H1 (cell line): ENCODE measurements around the gene SLC35E1. TPM values are rescaled to one million over a fixed set of nuclear protein-coding genes. Genes with fewer than 3 reads are reported as not detected.

Experiments
- CTCF ChIA-PET: fragments of 300-600 bp; sonication (Branson Sonifier 250); formaldehyde crosslinking; loops from one replicate; lab custom pipeline; 2021; ENCODE audit not compliant: partially characterized antibody; lab: Charles Lee
- POLR2A ChIA-PET: fragments of 300-600 bp; sonication (Branson Sonifier 250); formaldehyde crosslinking; loops from one replicate; lab custom pipeline; 2021; ENCODE audit warnings: inconsistent platforms; ENCODE audit not compliant: partially characterized antibody; lab: Charles Lee
- DNase-seq, 2 experiments: peaks; one replicate each; pipeline versions ENCODE4 v3.0.0 to v3.0.0-alpha.2; 2010 to 2022; ENCODE audit warnings: low spot score in 2 of 2, low read depth in 1 of 2, mixed read lengths in 1 of 2
- FAIRE-seq: peaks from 2 replicates; lab custom pipeline; 2011; peaks lifted over from hg19 to GRCh38; lab: Jason Lieb, UNC
- H2AFZ ChIP-seq: 2 replicates; pipeline ENCODE4 v1.8.1; 2012; ENCODE audit warnings: low read length, inconsistent platforms
- H2AK5ac ChIP-seq: 2 replicates; pipeline ENCODE4 v1.6.1; 2013; ENCODE audit warnings: low read depth, low read length
- H2BK120ac ChIP-seq: replicated peaks from 2 replicates; pipeline ENCODE3; 2013; ENCODE audit warnings: low read depth, low read length, inconsistent platforms
- H2BK12ac ChIP-seq: 2 replicates; pipeline ENCODE4 v1.6.1; 2013; ENCODE audit warnings: low read depth, low read length
- H2BK15ac ChIP-seq: 2 replicates; pipeline ENCODE4 v1.6.1; 2013; ENCODE audit warnings: low read length
- H2BK20ac ChIP-seq: 2 replicates; pipeline ENCODE4 v1.6.1; 2013; ENCODE audit warnings: low read length
- H2BK5ac ChIP-seq: 2 replicates; pipeline ENCODE4 v1.6.1; 2013; ENCODE audit warnings: low read depth, low read length
- H3K14ac ChIP-seq: 2 replicates; pipeline ENCODE4 v1.6.1; 2013; ENCODE audit warnings: inconsistent platforms; ENCODE audit not compliant: insufficient read length
- H3K18ac ChIP-seq: 2 replicates; pipeline ENCODE4 v1.6.1; 2013; ENCODE audit warnings: low read length; ENCODE audit errors: extremely low read depth
- H3K23ac ChIP-seq: 2 replicates; pipeline ENCODE4 v1.6.1; 2013; ENCODE audit warnings: inconsistent platforms; ENCODE audit not compliant: insufficient read length
- H3K23me2 ChIP-seq: 2 replicates; pipeline ENCODE4 v1.6.1; 2013; ENCODE audit warnings: low read depth, low read length
- H3K27ac ChIP-seq: 2 replicates; pipeline ENCODE4 v1.6.1; 2011; ENCODE audit warnings: low read depth, low read length, inconsistent platforms
- H3K27me3 ChIP-seq, 4 experiments: replicated peaks in 1 of 4; 1 replicate in 1 of 4; 2 replicates in 3 of 4; pipeline versions ENCODE4 v1.6.1 to v1.8.1; 2011 to 2013; ENCODE audit warnings: low read length in 3 of 4, mild to moderate bottlenecking in 3 of 4, inconsistent platforms in 2 of 4, mixed read lengths in 2 of 4, moderate library complexity in 1 of 4; ENCODE audit not compliant: control insufficient read depth in 3 of 4, insufficient read depth in 3 of 4; ENCODE audit errors: extremely low read depth in 1 of 4
- H3K36me3 ChIP-seq, 4 experiments: 2 replicates each; pipeline versions ENCODE4 v1.6.1 to v1.8.1; 2011 to 2013; ENCODE audit warnings: mild to moderate bottlenecking in 4 of 4, low read length in 3 of 4, moderate library complexity in 2 of 4, control low read depth in 1 of 4, inconsistent platforms in 1 of 4; ENCODE audit not compliant: insufficient read depth in 4 of 4, control insufficient read depth in 2 of 4
- H3K4ac ChIP-seq: replicated peaks from 2 replicates; pipeline ENCODE3; 2013; ENCODE audit warnings: low read length, low read depth, mixed read lengths, inconsistent platforms; ENCODE audit not compliant: insufficient read length
- H3K4me1 ChIP-seq, 4 experiments: replicated peaks in 1 of 4; 1 replicate in 1 of 4; 2 replicates in 3 of 4; pipeline versions ENCODE4 v1.6.1 to v1.8.1; 2011 to 2013; ENCODE audit warnings: low read length in 3 of 4, inconsistent platforms in 2 of 4, mixed read lengths in 1 of 4; ENCODE audit not compliant: insufficient read depth in 4 of 4, control insufficient read depth in 3 of 4
- H3K4me2 ChIP-seq, 2 experiments: 2 replicates each; pipeline versions ENCODE4 v1.6.1 to v1.8.1; 2011 to 2013; ENCODE audit warnings: low read depth in 2 of 2, low read length in 2 of 2, control low read depth in 1 of 2, inconsistent platforms in 1 of 2, mild to moderate bottlenecking in 1 of 2; ENCODE audit not compliant: insufficient read depth in 1 of 2
- H3K4me3 ChIP-seq, 4 experiments: fragments of 200-600, 300-600 bp in 1 of 4; sonication (generic), shearing (Covaris generic), sonication (Bioruptor Twin) in 1 of 4; 2 replicates each; pipeline versions ENCODE4 v1.5.1 to v1.8.1; 2011 to 2016; ENCODE audit warnings: low read length in 4 of 4, low read depth in 3 of 4, control low read depth in 2 of 4, inconsistent platforms in 2 of 4, mild to moderate bottlenecking in 2 of 4, mixed read lengths in 1 of 4, moderate library complexity in 1 of 4; ENCODE audit not compliant: insufficient read depth in 2 of 4; ENCODE audit errors: extremely low read depth in 1 of 4
- H3K56ac ChIP-seq: replicated peaks from 2 replicates; pipeline ENCODE3; 2013; ENCODE audit warnings: low read depth, mild to moderate bottlenecking, mixed read lengths, low read length, inconsistent platforms; ENCODE audit not compliant: insufficient read length
- H3K79me1 ChIP-seq: 2 replicates; pipeline ENCODE4 v1.6.1; 2013; ENCODE audit warnings: low read depth, low read length, control low read depth
- H3K79me2 ChIP-seq, 2 experiments: 2 replicates each; pipeline versions ENCODE4 v1.6.1 to v1.8.1; 2012 to 2013; ENCODE audit warnings: low read length in 2 of 2, mild to moderate bottlenecking in 2 of 2, inconsistent platforms in 1 of 2; ENCODE audit not compliant: insufficient read depth in 2 of 2, control insufficient read depth in 1 of 2
- H3K9ac ChIP-seq, 4 experiments: replicated peaks in 1 of 4; 1 replicate in 1 of 4; 2 replicates in 3 of 4; pipeline versions ENCODE4 v1.6.1 to v1.8.1; 2011 to 2013; ENCODE audit warnings: low read depth in 3 of 4, low read length in 3 of 4, control low read depth in 2 of 4, mild to moderate bottlenecking in 2 of 4, moderate library complexity in 2 of 4, inconsistent platforms in 1 of 4; ENCODE audit errors: extremely low read depth in 1 of 4
- H3K9me3 ChIP-seq, 2 experiments: 2 replicates each; pipeline versions ENCODE4 v1.6.1 to v1.8.1; 2012 to 2013; ENCODE audit warnings: mild to moderate bottlenecking in 2 of 2, moderate library complexity in 2 of 2, control low read depth in 1 of 2, inconsistent platforms in 1 of 2, low read depth in 1 of 2, low read length in 1 of 2, mixed read lengths in 1 of 2; ENCODE audit not compliant: insufficient read depth in 2 of 2
- H4K20me1 ChIP-seq, 2 experiments: replicated peaks in 1 of 2; 2 replicates each; pipeline versions ENCODE3 to v1.8.1; 2011 to 2013; ENCODE audit warnings: inconsistent platforms in 2 of 2, low read length in 2 of 2, mild to moderate bottlenecking in 1 of 2; ENCODE audit not compliant: insufficient read depth in 2 of 2, control insufficient read depth in 1 of 2
- H4K5ac ChIP-seq: 2 replicates; pipeline ENCODE4 v1.6.1; 2013; ENCODE audit warnings: low read length, low read depth, mixed read lengths, inconsistent platforms; ENCODE audit not compliant: insufficient read length
- H4K8ac ChIP-seq: 2 replicates; pipeline ENCODE4 v1.8.0; 2013; ENCODE audit warnings: mild to moderate bottlenecking, moderate library complexity, low read length, inconsistent platforms; ENCODE audit not compliant: insufficient read depth; ENCODE audit errors: extremely low read depth
- H4K91ac ChIP-seq: replicated peaks from 2 replicates; pipeline ENCODE3; 2013; ENCODE audit warnings: low read length, mixed read lengths, inconsistent platforms; ENCODE audit not compliant: insufficient read length
- BACH1 ChIP-seq: IDR thresholded peaks from 2 replicates; pipeline ENCODE4 v1.6.1; 2012; ENCODE audit warnings: low read length, improper control_type of control experiment
- CBX5 ChIP-seq: fragments of 300-800, 300-1000 bp; sonication (generic); IDR thresholded peaks from 2 replicates; pipeline ENCODE4 v1.7.1; 2016; ENCODE audit warnings: antibody characterized with exemption, low read length, low read depth
- CEBPB ChIP-seq: IDR thresholded peaks from 2 replicates; pipeline ENCODE4 v1.6.1; 2012; ENCODE audit warnings: low read depth, low read length
- CREB1 ChIP-seq: IDR thresholded peaks from 2 replicates; pipeline ENCODE4 v1.6.1; 2012; ENCODE audit warnings: inconsistent platforms
- CTBP2 ChIP-seq: IDR thresholded peaks from 2 replicates; pipeline ENCODE4 v1.7.0; 2011; ENCODE audit warnings: borderline replicate concordance, mild to moderate bottlenecking, moderate library complexity, mixed read lengths, low read length; ENCODE audit not compliant: insufficient read depth, insufficient read length
- EZH2 ChIP-seq: fragments of 200-600 bp; sonication (generic); IDR thresholded peaks from 2 replicates; pipeline ENCODE4 v1.7.1; 2012; ENCODE audit warnings: low read depth, mild to moderate bottlenecking, moderate library complexity, low read length, inconsistent platforms; ENCODE audit not compliant: severe bottlenecking
- GTF2F1 ChIP-seq: IDR thresholded peaks from 2 replicates; pipeline ENCODE4 v1.6.1; 2012; ENCODE audit warnings: low read depth, low read length, improper control_type of control experiment, borderline replicate concordance
- POLR2A ChIP-seq, 2 experiments: IDR thresholded peaks; 1 replicate in 1 of 2; 2 replicates in 1 of 2; pipeline ENCODE4 v1.6.1; 2011; ENCODE audit warnings: low read depth in 2 of 2, low read length in 2 of 2, mild to moderate bottlenecking in 2 of 2; ENCODE audit errors: control extremely low read depth in 1 of 2
- POLR2AphosphoS5 ChIP-seq: IDR thresholded peaks from 2 replicates; pipeline ENCODE4 v1.6.1; 2011; ENCODE audit warnings: low read depth, low read length
- POU5F1 ChIP-seq: IDR thresholded peaks from 2 replicates; pipeline ENCODE4 v1.6.1; 2011; ENCODE audit warnings: low read depth, mild to moderate bottlenecking, low read length, moderate library complexity
- RNF2 ChIP-seq: fragments of 200-900, 300-1000 bp; sonication (generic); IDR thresholded peaks from 2 replicates; pipeline ENCODE4 v1.7.1; 2016; ENCODE audit warnings: borderline replicate concordance, low read depth, mild to moderate bottlenecking, antibody characterized with exemption, low read length; ENCODE audit not compliant: poor library complexity, severe bottlenecking; ENCODE audit errors: missing control alignments
- RXRA ChIP-seq: IDR thresholded peaks from 2 replicates; pipeline ENCODE4 v1.6.1; 2011; ENCODE audit warnings: low read depth, mild to moderate bottlenecking, low read length, moderate library complexity; ENCODE audit not compliant: insufficient read depth
- SP2 ChIP-seq: IDR thresholded peaks from 2 replicates; pipeline ENCODE4 v1.6.1; 2012; ENCODE audit warnings: mild to moderate bottlenecking, low read length, inconsistent platforms
- YY1 ChIP-seq: IDR thresholded peaks from 2 replicates; pipeline ENCODE4 v1.6.1; 2011; ENCODE audit warnings: low read depth, mild to moderate bottlenecking, low read length
- WGBS, 2 experiments: shearing (Covaris generic) in 1 of 2; methylation state at CpG; one replicate each; pipeline versions ENCODE4 v1.1.6 to v1.1.7; 2013 to 2015; ENCODE audit warnings: low lambda C conversion rate in 2 of 2, mixed read lengths in 2 of 2, inconsistent platforms in 1 of 2, low coverage in 1 of 2, missing lambda C conversion rate in 1 of 2; ENCODE audit not compliant: insufficient replicate concordance in 2 of 2, insufficient coverage in 1 of 2, insufficient read length in 1 of 2; ENCODE audit errors: extremely low coverage in 1 of 2, missing lambda C conversion rate in 1 of 2; 5-methylcytosine and 5-hydroxymethylcytosine counted together
- polyA plus RNA-seq, 7 experiments: library from polyadenylated mRNA; depleted of rRNA in 3 of 7; stranded (reverse) in 5 of 7; unstranded in 2 of 7; fragments of >200 nt in 5 of 7; fragments of 200-250 nt in 2 of 7; gene quantifications; 1 replicate in 5 of 7; 2 replicates in 1 of 7; 4 replicates in 1 of 7; pipeline versions ENCODE4 v1.2.1 to v1.2.3, GENCODE V29; 2011 to 2013; ENCODE audit warnings: missing spikeins in 2 of 7, mixed read lengths in 2 of 7
- total RNA-seq: library from RNA; stranded (reverse); fragmentation: NEBNext Ultra II Directional; extraction: Animal tissue kit (Norgen Biotek cat#: 25700); gene quantifications from 2 replicates; pipeline ENCODE4 v1.2.1, GENCODE V29; 2021
- TF ChIP-seq, protein P1 (sequence below): IDR thresholded peaks from 2 replicates; pipeline ENCODE4 v1.6.1; 2012; ENCODE audit warnings: inconsistent platforms

Gene SLC35E1
- total and polyA plus RNA-seq, 2 of the 8 experiments (the other 6 are each of a cell fraction or from before 2014, with no cell fraction given): 26.0 to 31.9 TPM

DNA sequence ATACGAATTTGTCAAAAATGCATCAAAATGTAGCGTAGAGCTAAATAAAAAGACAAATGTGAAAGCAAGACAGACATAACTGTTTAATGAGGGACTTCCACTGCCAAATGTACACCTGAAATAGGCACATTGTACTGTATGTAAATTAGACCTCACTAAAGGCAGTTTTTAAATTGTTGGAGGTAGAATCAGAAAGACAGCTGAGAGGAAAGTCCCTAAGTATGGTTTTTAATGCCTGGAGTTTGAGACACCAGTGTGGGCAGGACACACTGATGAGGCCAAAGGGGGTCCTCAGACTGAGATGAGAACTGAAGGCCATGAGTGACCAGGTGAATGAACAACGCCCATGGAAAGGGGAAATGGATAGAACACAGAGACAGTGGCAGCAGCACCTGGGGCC lies 32.9 kb upstream of the SLC35E1 start:
- Histone ChIP-seq H3K4me3 (no peak overlapping the region), H3K79me2 (peaks cover 0 to 87% of the 10 kb centered on the region in 2 experiments; a peak in 2 of 4 replicates)
- POLR2A ChIA-PET: no interaction called here
- TF ChIP-seq SP2 (no peak), POU5F1 (no peak), CREB1 (no peak), YY1 (no peak), POLR2AphosphoS5 (no peak), POLR2A (IDR thresholded peaks at IDR 0.05; ENCODE audit: control extremely low read depth in 1 of 2, low read depth in 2 of 2, low read length in 2 of 2) (no peak), CBX5 (no peak), CTBP2 (no peak), EZH2 (no peak), RNF2 (no peak), RXRA (no peak), CEBPB (no peak), BACH1 (no peak), GTF2F1 (no peak)
- TF ChIP-seq, protein P1, sequence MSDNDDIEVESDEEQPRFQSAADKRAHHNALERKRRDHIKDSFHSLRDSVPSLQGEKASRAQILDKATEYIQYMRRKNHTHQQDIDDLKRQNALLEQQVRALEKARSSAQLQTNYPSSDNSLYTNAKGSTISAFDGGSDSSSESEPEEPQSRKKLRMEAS: no peak

More for the DNA sequence above, 32.9 kb upstream of the SLC35E1 start:
- Histone ChIP-seq H3K23me2 (no peaks in the 10 kb centered on the region), H3K27me3 (no peaks in the 10 kb centered on the region), H3K4me1 (no peaks in the 10 kb centered on the region), H3K23ac (no peak overlapping the region), H3K79me1 (peaks cover 39% of the 10 kb centered on the region), H4K91ac (no peak overlapping the region), H2BK20ac (no peak overlapping the region), H3K9me3 (no peaks in the 10 kb centered on the region), H3K14ac (no peak overlapping the region), H2BK15ac (no peak overlapping the region), H4K8ac (no peak overlapping the region), H3K27ac (no peak overlapping the region), H3K56ac (no peak overlapping the region), H3K4ac (no peak overlapping the region), H3K18ac (no peak overlapping the region), H2AK5ac (no peak overlapping the region), H2BK12ac (no peak overlapping the region), H2AFZ (no peak overlapping the region), H3K4me2 (no peak overlapping the region), H4K5ac (no peak overlapping the region), H3K36me3 (no peaks in the 10 kb centered on the region), H2BK5ac (no peak overlapping the region; the same call in 1 of the 2 replicates), H3K9ac (no peak overlapping the region), H4K20me1 (peaks cover 6 to 33% of the 10 kb centered on the region in 2 experiments), H2BK120ac (no peak overlapping the region)
- FAIRE-seq (no peak), DNase-seq (no peak)
- CTCF ChIA-PET: interaction anchor here (0.6 to 1.2 kb wide), 4 partner anchors 12 to 780 kb away, joined by 3 to 4 read pairs (median 4); no protein-coding TSS in a partner anchor
- WGBS, 2 experiments: 86% methylated on average over 3 of the region's 3 CpGs; no CpG with 5 or more reads in 1 of the 2 experiments
